HG03097 (cell line): ENCODE measurements around the gene LYPD6B.
A peak's percentile ranks its signal among the peaks of the same experiment; 100 is the strongest.

ENCODE experiments used
- ATAC-seq: cut with Tn5 transposase; IDR thresholded peaks from one replicate; pipeline ENCODE4 v1.9.1; 2021; ENCODE audit not compliant: unreplicated experiment, low FRiP score

LYPD6B gene

GRCh38 chr2:149155196-149155969 is 116.9 kb downstream of the LYPD6B start:
- no peak for ATAC-seq

GRCh38 chr2:149155988-149156387 is 117.5 kb downstream of the LYPD6B start:
- ATAC-seq, result no peak

GRCh38 chr2:149156971-149157740 is 118.7 kb downstream of the LYPD6B start:
- ATAC-seq, result no peak

DNA sequence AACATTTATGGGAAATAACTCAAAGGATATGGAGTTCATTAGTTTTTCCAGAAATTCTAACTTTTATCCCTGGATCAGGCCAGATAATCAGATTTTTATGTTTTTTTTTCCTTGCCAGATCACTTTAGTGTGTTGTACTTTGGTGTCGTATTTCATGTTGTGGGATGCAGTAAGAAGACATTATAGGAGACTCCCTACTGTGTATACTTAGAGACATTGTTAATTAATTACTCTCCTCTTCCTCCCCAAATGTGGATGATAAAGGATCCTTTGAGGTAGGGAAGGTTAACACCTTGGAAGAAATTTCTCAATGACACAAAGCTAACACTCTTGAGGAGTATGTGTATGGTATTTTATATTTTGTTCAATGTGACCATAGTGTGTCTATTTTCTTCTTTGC is 120.5 kb downstream of the LYPD6B start:
- ATAC-seq, result no peak

GRCh38 chr2:149160195-149160594 is 121.7 kb downstream of the LYPD6B start:
- ATAC-seq, result no peak

GRCh38 chr2:149160701-149161217 is 122.3 kb downstream of the LYPD6B start:
- ATAC-seq, result peak; percentile 80

DNA sequence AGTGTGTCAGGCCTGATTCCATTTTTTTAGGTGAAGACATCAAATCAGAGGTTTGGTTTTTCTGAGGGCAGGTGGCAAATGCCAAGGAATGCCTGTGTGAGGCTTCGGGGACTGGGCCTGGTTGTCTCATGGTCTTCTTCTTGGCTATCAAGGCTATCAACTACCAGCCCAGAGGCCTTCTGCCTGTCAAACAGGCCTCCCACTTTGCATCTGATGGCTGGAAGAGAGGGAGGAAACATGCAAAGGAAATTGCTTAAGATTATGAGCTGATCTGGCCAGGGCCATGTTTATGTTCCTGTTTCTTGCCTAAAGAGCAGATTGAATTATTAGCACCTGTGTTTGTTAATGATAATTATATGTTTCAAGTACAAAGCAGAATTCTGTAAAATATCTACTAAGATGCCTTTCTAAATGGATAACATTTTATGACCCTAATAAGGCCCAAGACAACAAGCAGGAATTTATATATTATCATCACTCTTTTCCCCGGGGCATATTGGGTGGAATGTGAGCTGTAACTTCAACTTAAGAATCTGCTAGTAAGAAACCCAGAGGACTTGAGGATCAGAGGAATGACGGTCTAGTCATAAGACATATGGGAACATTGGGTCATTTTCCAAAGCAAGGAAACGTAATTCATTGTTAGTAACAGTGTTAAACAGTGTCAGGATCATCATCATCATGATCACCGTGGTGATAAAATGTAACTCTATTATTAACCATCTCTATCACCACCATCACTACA is 123.2 kb downstream of the LYPD6B start:
- ATAC-seq, result no peak

GRCh38 chr2:149164296-149164695 is 125.8 kb downstream of the LYPD6B start:
- no peak for ATAC-seq

GRCh38 chr2:149164827-149165226 is 126.3 kb downstream of the LYPD6B start:
- no peak for ATAC-seq

- peak; percentile 79 for ATAC-seq
Measured at GRCh38 chr2:149167001-149167780, 128.7 kb downstream of the LYPD6B start.

DNA sequence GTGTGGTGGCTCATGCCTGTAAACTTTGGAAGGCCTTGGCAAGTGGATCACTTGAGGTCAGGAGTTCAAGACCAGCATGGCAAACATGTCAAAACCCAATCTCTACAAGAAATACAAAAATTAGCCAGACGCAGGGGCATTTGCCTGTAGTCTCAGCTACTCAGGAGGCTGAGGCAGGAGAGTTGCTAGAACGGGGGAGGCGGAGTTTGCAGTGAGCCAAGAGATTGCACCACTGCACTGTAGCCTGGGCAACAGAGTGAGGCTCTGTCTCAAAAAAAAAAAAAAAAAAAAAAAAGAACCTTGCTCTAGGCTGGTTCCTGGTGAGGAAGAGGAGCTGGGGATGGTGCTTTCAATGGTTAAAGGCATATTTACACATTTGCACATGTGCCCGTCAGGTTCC is 129.4 kb downstream of the LYPD6B start:
- no peak for ATAC-seq

DNA sequence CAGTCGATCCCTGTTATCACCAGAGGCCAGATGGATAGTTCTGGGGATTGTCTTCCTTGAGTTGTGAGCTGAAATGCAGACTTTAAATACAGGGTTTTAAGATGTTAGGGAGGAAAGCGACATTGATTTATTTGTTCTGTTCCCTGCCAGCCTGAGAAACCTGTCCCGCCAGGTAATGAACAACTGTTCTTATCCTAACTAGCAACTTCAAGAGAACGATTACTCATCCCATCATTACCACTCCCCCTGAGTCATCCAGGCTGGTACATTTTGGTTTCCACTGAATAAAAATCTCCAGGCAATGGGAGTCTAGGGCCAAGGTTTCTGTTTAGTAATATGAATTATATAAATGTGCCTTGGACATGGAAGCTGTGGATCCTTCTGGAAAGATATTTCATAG is 131.2 kb downstream of the LYPD6B start:
- no peak for ATAC-seq

GRCh38 chr2:149170156-149170555 is 131.7 kb downstream of the LYPD6B start:
- no peak for ATAC-seq

DNA sequence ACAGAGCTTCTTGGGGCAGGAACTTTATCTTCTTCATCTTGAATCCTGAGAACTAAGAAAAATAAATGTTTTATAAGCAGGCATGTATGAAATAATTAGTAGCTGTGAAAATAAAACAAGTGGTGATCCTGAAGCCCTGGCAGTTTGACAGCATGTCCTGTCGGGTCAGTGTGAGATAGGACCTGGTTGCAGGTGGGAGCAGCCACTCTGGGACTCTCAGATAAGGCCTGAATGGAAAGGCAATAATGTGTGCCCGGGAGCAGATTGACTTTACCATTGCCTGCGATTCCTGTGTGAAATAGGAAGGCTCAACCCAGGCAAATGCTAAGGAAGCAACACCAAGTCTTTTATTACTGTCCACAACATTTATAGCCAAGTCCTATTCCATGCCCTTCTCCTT is 132.4 kb downstream of the LYPD6B start:
- ATAC-seq, result no peak

DNA sequence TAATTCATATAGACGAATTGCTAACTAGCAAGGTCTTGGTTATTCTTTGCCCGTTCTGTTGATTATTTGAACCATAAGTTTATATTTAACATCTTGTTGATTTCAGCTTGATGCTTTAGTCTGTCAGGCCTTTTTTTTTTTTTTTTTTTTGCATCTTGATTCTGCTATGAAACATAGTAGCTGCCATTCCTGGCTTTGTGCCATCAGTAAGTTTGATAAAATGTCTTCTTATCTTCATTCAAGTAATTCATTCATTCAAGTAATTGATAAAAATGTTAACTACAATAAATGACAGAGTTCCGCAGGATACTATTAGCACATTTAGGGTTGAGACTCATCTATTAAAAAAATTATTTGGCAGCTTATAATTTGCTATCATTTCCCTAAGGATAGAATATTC is 134.7 kb downstream of the LYPD6B start:
- no peak for ATAC-seq

GRCh38 chr2:149175956-149176355 is 137.5 kb downstream of the LYPD6B start:
- ATAC-seq, result no peak

- ATAC-seq, result no peak
Measured at GRCh38 chr2:149178612-149179011, 140.1 kb downstream of the LYPD6B start.

DNA sequence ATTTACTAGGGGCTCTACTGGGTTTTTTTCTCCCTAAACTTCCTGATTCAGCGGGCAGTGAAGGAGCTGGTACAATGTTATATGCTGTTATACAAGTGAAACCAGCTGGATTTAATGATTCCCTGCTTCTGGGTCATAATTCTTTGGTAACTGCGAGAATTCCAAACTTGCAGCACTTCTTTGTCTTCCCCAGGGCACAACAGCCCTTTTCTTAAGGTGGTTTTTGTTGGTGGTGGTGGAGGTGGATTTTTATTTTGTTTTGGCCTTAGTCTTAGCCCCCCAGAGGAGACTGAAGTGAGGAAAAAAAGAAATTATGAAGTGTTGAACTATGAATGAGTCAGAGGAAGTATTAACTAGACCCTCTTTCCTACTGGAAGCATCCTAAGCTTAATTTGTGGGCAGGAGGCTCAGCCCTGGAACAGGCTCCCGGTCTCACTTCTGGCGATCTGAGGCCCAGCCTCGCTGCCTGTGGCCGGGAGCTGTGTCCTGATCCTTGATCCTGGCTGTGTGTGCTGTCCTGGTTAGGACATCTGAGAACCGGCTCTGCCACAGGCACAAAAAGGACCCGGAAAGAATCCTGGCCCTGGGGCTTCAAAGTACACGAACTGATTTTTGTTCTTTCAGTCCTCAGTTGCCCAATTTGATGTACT is 141.9 kb downstream of the LYPD6B start:
- no peak for ATAC-seq

DNA sequence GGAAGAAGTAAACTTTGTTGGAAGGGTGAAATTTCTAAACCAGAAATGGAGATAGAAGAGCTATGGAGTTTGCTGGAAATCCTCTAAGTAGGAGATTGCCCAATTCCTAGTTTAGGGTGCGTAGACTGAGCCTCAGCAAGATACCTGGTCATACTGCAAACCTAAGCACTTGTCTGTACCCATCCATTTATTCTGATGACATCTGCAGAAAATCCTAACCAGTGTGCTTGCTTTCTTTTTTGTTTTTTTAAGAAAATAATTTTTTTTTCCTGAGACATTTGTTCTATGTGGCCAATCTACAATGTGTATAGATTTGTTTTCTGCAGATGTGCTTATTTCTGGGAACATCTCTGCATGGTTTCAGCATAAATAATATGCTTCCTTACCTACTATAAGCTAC is 144.7 kb downstream of the LYPD6B start:
- no peak for ATAC-seq

GRCh38 chr2:149184991-149185390 is 146.5 kb downstream of the LYPD6B start:
- ATAC-seq, result no peak
